ENCODE results near the gene WNT3.

DNA sequence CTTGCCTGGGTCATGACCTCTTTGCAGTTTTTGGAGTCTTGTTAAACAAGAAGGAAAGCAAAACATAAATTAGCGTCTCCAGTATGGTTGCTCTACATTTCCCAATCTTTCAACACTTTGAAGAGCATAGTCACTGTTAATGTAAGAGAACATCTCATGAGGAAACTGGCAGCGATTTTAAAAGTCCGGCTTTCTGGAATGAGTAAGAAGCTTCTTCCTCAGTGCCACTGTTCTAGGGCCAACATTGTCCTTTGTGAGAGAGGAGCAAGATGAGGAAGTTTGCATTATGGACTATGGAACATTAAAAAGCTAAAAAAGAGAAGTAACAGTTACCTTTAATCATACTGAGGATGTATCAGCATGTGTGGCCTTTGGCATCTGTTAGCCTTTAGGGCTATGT lies 73.1 kb downstream of the WNT3 start:
- TF ChIP-seq POLR2A (IDR thresholded peaks at IDR 0.05): no peak
- TF ChIP-seq, protein P1, sequence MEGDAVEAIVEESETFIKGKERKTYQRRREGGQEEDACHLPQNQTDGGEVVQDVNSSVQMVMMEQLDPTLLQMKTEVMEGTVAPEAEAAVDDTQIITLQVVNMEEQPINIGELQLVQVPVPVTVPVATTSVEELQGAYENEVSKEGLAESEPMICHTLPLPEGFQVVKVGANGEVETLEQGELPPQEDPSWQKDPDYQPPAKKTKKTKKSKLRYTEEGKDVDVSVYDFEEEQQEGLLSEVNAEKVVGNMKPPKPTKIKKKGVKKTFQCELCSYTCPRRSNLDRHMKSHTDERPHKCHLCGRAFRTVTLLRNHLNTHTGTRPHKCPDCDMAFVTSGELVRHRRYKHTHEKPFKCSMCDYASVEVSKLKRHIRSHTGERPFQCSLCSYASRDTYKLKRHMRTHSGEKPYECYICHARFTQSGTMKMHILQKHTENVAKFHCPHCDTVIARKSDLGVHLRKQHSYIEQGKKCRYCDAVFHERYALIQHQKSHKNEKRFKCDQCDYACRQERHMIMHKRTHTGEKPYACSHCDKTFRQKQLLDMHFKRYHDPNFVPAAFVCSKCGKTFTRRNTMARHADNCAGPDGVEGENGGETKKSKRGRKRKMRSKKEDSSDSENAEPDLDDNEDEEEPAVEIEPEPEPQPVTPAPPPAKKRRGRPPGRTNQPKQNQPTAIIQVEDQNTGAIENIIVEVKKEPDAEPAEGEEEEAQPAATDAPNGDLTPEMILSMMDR (IDR thresholded peaks at IDR 0.05): no peak

All from transverse colon (tissue), 3 donors.